Measurements from ENCODE around the gene EIF4EBP3. TPM values are rescaled to one million over a fixed set of nuclear protein-coding genes. Genes with fewer than 3 reads are reported as not detected.
"Not testable (repeated sequence)": the region's sequence is repeated elsewhere in the genome, so short reads cannot be mapped to it uniquely, and the experiment has no call there.

EIF4EBP3 gene
- total RNA-seq, 1 donor from 2014 or later = 38.1 TPM

DNA sequence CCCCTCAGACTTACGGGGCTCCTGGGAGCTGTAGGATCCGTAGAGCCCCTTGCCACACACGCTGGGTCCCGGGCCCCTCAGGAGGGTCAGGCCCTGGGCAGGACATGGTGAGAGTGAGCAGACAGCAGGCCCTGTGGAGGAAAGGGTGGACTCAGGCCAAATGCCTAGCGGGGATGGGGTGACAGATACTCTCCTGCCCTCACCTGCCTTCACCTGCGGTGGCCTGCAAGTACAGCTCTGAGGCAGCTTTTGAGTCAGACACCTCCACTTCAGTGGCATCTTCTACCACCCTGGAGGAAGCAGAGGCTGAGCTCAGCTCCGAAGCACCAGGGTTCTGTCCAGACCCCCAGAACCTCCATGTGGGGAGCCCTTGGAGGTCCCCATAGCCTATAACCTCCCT, 43.4 kb downstream of the EIF4EBP3 start:
- H3K9me3 ChIP-seq = no peaks in the 10 kb centered on the region
- no peaks in the 10 kb centered on the region for H3K36me3 ChIP-seq
- DNase-seq (ENCODE audit: extremely low spot score in 2 of 2) = no peak
- no peak for TF ChIP-seq POLR2A (IDR thresholded peaks at IDR 0.05)
- TF ChIP-seq CTCF (IDR thresholded peaks at IDR 0.05) = no peak
- no peak for TF ChIP-seq POLR2AphosphoS5 (IDR thresholded peaks at IDR 0.05; ENCODE audit: insufficient read depth in 1 of 2, low read depth in 1 of 2)
- H3K4me1 ChIP-seq = no peaks in the 10 kb centered on the region
- no peak overlapping the region for H3K4me3 ChIP-seq
- intact Hi-C loops (cut with DNase I) = no loop called here
- no peaks in the 10 kb centered on the region for H3K27me3 ChIP-seq
- no peak overlapping the region for H3K27ac ChIP-seq

DNA sequence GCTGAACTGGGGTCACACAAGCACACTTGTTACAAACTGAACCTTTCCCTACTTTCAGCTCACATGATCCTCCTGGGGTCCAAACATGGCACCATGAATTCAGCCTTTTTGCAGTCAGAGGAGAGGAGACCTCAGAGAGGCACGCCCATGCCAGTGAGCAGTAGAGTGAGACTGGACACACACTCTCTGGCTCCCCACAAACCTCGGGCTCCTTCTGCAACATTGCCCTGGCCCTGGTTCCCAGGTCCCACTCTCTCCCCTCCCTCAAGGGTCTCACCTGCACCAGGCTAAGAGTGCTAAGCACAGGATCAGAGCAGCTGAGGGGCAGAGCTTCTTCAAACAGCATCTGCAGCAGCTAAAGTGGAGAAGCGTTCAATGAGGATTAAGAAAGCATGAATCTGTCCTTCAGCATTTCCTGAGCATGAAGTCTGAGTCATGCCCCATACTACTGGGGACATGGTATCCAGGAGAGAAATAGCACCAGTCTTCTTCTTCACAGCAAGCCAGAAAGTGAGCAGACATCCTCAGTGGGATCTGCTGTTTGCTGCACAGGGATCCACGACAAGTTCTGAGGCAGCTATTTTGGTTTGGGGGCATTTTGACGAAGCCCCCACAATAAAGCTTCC, 44.4 kb downstream of the EIF4EBP3 start:
- intact Hi-C loops (cut with DNase I) = no loop called here
- TF ChIP-seq CTCF (IDR thresholded peaks at IDR 0.05) = no peak
- TF ChIP-seq POLR2A (IDR thresholded peaks at IDR 0.05) = no peak
- TF ChIP-seq POLR2AphosphoS5 (IDR thresholded peaks at IDR 0.05; ENCODE audit: insufficient read depth in 1 of 2, low read depth in 1 of 2) = no peak
- Histone ChIP-seq H3K27ac (no peak overlapping the region), H3K4me3 (no peak overlapping the region), H3K9me3 (no peaks in the 10 kb centered on the region), H3K27me3 (no peaks in the 10 kb centered on the region), H3K4me1 (no peaks in the 10 kb centered on the region), H3K36me3 (no peaks in the 10 kb centered on the region)
- DNase-seq (ENCODE audit: extremely low spot score in 2 of 2) = no peak

DNA sequence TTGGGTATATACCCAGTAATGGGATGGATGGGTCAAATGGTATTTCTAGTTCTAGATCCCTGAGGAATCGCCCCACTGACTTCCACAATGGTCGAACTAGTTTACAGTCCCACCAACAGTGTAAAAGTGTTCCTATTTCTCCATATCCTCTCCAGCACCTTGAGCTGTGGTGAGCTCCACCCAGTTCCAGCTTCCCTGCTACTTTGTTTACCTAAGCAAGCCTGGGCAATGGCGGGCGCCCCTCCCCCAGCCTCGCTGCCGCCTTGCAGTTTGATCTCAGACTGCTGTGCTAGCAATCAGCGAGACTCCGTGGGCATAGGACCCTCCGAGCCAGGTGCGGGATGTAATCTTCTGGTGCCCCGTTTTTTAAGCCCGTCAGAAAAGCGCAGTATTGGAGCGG, 45.6 kb downstream of the EIF4EBP3 start:
- not testable (repeated sequence) for H3K27ac ChIP-seq

GRCh38 chr5:140594169-140594568, 46.7 kb downstream of the EIF4EBP3 start:
- TF ChIP-seq POLR2A (IDR thresholded peaks at IDR 0.05) = no peak
- no peak for TF ChIP-seq CTCF (IDR thresholded peaks at IDR 0.05)
- no peak for TF ChIP-seq POLR2AphosphoS5 (IDR thresholded peaks at IDR 0.05; ENCODE audit: insufficient read depth in 1 of 2, low read depth in 1 of 2)
- intact Hi-C loops (cut with DNase I) = no loop called here

More for the DNA sequence above, 45.6 kb downstream of the EIF4EBP3 start:
- H3K36me3 ChIP-seq; H3K4me1 ChIP-seq; H3K9me3 ChIP-seq; H3K27me3 ChIP-seq; DNase-seq (ENCODE audit: extremely low spot score in 2 of 2); H3K4me3 ChIP-seq; intact Hi-C loops (cut with DNase I): not testable (repeated sequence)

DNA sequence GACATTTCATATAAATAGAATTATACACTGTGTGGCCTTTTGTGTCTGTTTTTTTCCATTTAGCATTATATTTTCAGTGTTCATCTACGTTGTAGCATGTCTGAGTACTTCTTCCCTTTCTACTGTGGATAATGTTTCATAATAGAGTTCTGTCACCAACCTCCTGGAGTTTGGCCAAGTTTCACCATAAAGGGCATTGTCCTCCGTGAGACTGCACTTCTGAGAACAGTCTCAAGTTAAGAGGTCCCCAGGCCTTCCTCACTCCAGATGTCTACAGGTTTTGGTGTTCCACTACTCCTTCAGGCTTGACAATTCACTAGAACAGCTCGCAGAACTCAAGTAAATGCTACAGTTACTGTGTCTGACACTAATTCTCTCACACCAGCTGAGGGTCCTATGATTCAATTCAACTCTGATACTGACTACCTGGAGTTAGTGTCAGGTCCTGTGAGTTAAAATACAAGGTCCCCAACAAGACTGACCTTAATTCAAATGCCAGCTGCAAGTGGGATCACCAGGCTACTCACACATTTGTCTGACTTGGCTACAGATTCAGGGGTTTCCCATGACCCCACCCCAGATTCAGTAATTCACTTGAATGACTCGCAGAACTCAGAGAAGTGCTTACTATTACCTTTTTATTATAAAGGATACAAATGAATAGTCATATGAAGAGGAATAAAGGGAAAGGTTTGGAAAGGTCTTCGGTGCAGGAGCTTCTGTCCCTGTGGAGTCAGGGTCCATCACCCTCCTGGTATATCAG, 48.3 kb downstream of the EIF4EBP3 start:
- Histone ChIP-seq H3K4me3 (no peak overlapping the region), H3K36me3 (no peaks in the 10 kb centered on the region), H3K27ac (no peak overlapping the region), H3K9me3 (no peaks in the 10 kb centered on the region), H3K27me3 (no peaks in the 10 kb centered on the region), H3K4me1 (no peaks in the 10 kb centered on the region)
- intact Hi-C loops (cut with DNase I) = no loop called here
- DNase-seq (ENCODE audit: extremely low spot score in 2 of 2) = no peak
- TF ChIP-seq POLR2AphosphoS5 (IDR thresholded peaks at IDR 0.05; ENCODE audit: insufficient read depth in 1 of 2, low read depth in 1 of 2) (no peak), CTCF (IDR thresholded peaks at IDR 0.05) (no peak), POLR2A (IDR thresholded peaks at IDR 0.05) (no peak)

More at GRCh38 chr5:140594169-140594568, 46.7 kb downstream of the EIF4EBP3 start:
- no peak overlapping the region for H3K4me3 ChIP-seq
- DNase-seq (ENCODE audit: extremely low spot score in 2 of 2) = no peak
- H3K27me3 ChIP-seq = no peaks in the 10 kb centered on the region
- H3K36me3 ChIP-seq = no peaks in the 10 kb centered on the region
- H3K4me1 ChIP-seq = no peaks in the 10 kb centered on the region
- H3K27ac ChIP-seq = no peak overlapping the region
- no peaks in the 10 kb centered on the region for H3K9me3 ChIP-seq

All from vagina (tissue), 2 donors.